HG03457 (cell line): ENCODE results near the gene AIPL1.

Source experiments
- ATAC-seq: cut with Tn5 transposase; IDR thresholded peaks from one replicate; pipeline ENCODE4 v1.9.1; 2021; ENCODE audit warnings: moderate number of reproducible peaks; ENCODE audit not compliant: unreplicated experiment

The AIPL1 gene

DNA sequence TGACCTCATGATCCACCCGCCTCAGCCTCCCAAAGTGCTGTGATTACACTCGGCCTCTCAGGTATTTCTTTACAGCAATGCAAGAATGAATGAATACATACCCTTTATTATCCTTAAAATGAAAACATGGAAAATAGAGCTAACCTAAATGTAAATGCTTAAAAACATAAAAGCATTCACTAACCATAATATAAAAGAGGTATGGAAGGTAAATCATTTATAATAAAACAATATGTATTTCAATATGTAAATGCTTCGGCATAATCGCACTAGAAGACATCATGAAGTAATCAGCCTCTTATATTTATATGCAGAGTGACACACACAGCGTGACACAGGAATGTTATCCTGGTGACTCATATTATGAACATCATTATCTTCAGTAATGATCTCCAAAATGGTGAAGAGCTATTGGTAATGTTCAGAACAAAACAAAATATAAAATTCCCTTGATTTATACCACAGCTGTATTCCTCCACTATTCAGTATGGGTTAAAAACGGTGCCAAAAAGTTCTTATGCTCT, 53.9 kb downstream of the AIPL1 start:
- ATAC-seq = no peak

DNA sequence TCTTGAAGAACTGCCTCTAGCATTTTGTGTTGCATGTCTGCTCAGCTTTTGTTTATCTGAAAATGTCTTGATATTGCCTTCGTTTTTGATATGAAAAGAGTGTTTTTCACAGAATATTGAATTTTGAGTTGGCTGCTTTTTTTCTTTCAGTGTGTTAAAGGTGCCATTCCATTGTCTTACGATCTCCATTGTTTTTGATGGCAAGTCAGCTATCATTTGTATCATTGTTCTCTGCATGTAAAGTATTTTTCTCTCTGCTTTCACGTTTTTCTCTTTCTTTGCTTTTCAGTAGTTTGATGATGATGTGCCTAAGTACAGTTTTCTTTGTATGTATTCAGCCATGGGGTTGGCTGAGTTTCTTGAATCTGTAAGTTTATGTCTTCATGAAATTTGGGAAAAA, 57.0 kb downstream of the AIPL1 start:
- ATAC-seq = no peak

DNA sequence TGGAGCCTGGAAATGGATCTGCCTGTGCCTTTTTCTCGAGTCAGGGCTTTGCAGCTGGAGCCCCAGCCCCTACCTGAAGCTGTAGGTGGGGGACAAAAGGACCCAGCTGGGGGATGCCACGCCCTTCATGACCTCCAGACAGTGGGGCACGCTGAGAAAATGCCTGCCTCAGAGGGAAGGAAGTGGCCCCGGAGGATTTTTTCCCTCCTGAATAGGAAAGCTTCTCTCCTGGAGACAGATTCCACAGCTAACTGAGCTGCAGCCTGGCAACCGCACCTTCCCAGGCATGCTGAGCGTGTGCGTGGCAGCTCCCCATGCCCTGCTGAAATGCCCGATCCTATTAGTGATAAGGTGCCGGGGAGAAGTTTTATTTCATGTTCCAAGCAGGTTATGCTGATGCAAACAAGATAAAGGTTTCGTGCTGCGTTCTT, 58.0 kb downstream of the AIPL1 start:
- ATAC-seq = no peak

DNA sequence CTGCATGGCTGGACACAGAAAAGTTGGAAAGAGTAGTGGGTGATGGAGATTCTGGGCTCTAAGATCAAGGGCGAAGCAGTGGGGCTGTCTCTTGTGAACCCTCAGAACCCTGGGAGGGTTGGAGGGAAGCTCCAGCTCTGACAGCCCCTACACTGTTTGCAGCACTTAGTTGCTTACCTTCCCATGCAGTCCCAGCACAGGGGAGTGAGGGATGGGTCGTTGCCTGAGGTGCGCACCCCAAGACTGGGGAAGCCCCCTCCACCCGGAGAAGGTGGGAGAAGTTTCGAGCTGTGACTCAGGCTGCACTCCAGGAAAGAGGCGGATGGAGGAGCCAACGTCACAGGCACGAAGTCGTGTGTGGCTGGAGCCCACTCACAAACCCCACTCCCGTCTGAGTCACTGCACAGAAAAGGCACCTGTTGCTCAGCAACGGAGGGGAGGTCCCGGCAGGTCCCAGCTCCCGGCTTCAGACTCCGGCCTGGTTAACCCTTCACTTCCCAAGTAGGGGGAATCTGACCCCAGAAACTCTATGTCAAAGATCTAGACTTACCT, 60.1 kb downstream of the AIPL1 start:
- ATAC-seq = no peak

GRCh38 chr17:6374271-6374691, 60.6 kb downstream of the AIPL1 start:
- ATAC-seq = no peak
